Stomach (tissue), 4 donors: Measurements from ENCODE around the gene SIRT3.

Experiments
- EP300 ChIP-seq: sonication (generic); formaldehyde crosslinking; IDR thresholded peaks from one replicate; pipeline ENCODE4 v1.6.1; 2017; ENCODE audit warnings: antibody characterized with exemption
- POLR2A ChIP-seq, 4 donors: fragments of 450-650 bp; IDR thresholded peaks; one replicate each; pipeline ENCODE4 v1.6.1; 2016; ENCODE audit warnings: antibody characterized with exemption in 4 of 4, control low read depth in 2 of 4, mild to moderate bottlenecking in 1 of 4, moderate library complexity in 1 of 4
- POLR2AphosphoS5 ChIP-seq, 3 donors: sonication (generic); formaldehyde crosslinking; IDR thresholded peaks; one replicate each; pipeline ENCODE4 v1.6.1; 2016; ENCODE audit warnings: antibody characterized with exemption in 3 of 3
- TF ChIP-seq, protein P1 (sequence below), 7 experiments: fragments of 450-650 bp in 4 of 7; fragments of 200-600 bp in 3 of 7; sonication (generic) in 3 of 7; IDR thresholded peaks; one replicate each; pipeline ENCODE4 v1.5.1; 2016 to 2019; ENCODE audit warnings: antibody characterized with exemption in 7 of 7, control low read depth in 2 of 7, mild to moderate bottlenecking in 1 of 7

- TF ChIP-seq, protein P1, sequence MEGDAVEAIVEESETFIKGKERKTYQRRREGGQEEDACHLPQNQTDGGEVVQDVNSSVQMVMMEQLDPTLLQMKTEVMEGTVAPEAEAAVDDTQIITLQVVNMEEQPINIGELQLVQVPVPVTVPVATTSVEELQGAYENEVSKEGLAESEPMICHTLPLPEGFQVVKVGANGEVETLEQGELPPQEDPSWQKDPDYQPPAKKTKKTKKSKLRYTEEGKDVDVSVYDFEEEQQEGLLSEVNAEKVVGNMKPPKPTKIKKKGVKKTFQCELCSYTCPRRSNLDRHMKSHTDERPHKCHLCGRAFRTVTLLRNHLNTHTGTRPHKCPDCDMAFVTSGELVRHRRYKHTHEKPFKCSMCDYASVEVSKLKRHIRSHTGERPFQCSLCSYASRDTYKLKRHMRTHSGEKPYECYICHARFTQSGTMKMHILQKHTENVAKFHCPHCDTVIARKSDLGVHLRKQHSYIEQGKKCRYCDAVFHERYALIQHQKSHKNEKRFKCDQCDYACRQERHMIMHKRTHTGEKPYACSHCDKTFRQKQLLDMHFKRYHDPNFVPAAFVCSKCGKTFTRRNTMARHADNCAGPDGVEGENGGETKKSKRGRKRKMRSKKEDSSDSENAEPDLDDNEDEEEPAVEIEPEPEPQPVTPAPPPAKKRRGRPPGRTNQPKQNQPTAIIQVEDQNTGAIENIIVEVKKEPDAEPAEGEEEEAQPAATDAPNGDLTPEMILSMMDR (IDR thresholded peaks at IDR 0.05): no peak
- TF ChIP-seq EP300 (no peak), POLR2A (IDR thresholded peaks at IDR 0.05) (no peak), POLR2AphosphoS5 (IDR thresholded peaks at IDR 0.05) (peak in 1 of 3 donors; percentile 61)
Observed at GRCh38 chr11:279040-279965, 43.2 kb upstream of the SIRT3 start.
